Lung (tissue), 12 donors: Measurements from ENCODE around the gene EIF4E3. TPM values are rescaled to one million over a fixed set of nuclear protein-coding genes. Genes with fewer than 3 reads are reported as not detected.

ENCODE experiments used
- ATAC-seq: fragments of 200-7000 bp; cut with Tn5 transposase; one replicate; pipeline ENCODE4 v1.9.1; 2020; ENCODE audit warnings: moderate number of reproducible peaks; ENCODE audit not compliant: insufficient read depth, low FRiP score
- DNase-seq, 3 donors: peaks; one replicate each; pipeline ENCODE4 v3.0.0-alpha.2; 2013 to 2017
- H3K27ac ChIP-seq, 2 donors: one replicate each; pipeline ENCODE4 v1.5.1; 2013; ENCODE audit warnings: mild to moderate bottlenecking in 2 of 2, moderate library complexity in 2 of 2, control low read depth in 1 of 2, inconsistent platforms in 1 of 2, low read depth in 1 of 2, low read length in 1 of 2
- H3K27me3 ChIP-seq, 3 donors: one replicate each; pipeline ENCODE4 v1.5.1; 2013; ENCODE audit warnings: low read length in 2 of 3; ENCODE audit not compliant: control insufficient read depth in 3 of 3, insufficient read depth in 3 of 3
- H3K36me3 ChIP-seq, 4 donors: one replicate each; pipeline ENCODE4 v1.5.1; 2013; ENCODE audit warnings: low read length in 4 of 4, mild to moderate bottlenecking in 1 of 4, moderate library complexity in 1 of 4; ENCODE audit not compliant: control insufficient read depth in 4 of 4, insufficient read depth in 4 of 4
- H3K4me1 ChIP-seq, 5 donors: one replicate each; pipeline ENCODE4 v1.5.1; 2013; ENCODE audit warnings: low read length in 5 of 5, mild to moderate bottlenecking in 2 of 5, moderate library complexity in 1 of 5; ENCODE audit not compliant: control insufficient read depth in 5 of 5, insufficient read depth in 5 of 5
- H3K4me3 ChIP-seq: one replicate; pipeline ENCODE4 v1.5.1; 2013; ENCODE audit warnings: mild to moderate bottlenecking, control low read depth, moderate library complexity
- H3K9ac ChIP-seq, 2 donors: one replicate each; pipeline ENCODE4 v1.5.1; 2013; ENCODE audit warnings: low read length in 2 of 2, control low read depth in 1 of 2; ENCODE audit not compliant: insufficient read depth in 1 of 2
- H3K9me3 ChIP-seq, 4 donors: one replicate each; pipeline ENCODE4 v1.5.1; 2013; ENCODE audit warnings: low read length in 3 of 4, mild to moderate bottlenecking in 1 of 4, moderate library complexity in 1 of 4; ENCODE audit not compliant: control insufficient read depth in 4 of 4, insufficient read depth in 3 of 4
- CTCF ChIP-seq: IDR thresholded peaks from 2 replicates; pipeline ENCODE4 v1.5.1; 2012; ENCODE audit warnings: mild to moderate bottlenecking; ENCODE audit errors: control extremely low read depth, extremely low read depth
- WGBS, 2 donors: extraction: QIAGEN DNeasy Blood & Tissue Kit; methylation state at CpG; one replicate each; pipeline ENCODE4 v1.1.7; 2013; 5-methylcytosine and 5-hydroxymethylcytosine counted together
- polyA plus RNA-seq, 2 donors: library from polyadenylated mRNA; stranded (reverse); fragments of 200-250 nt; gene quantifications; one replicate each; pipeline ENCODE4 v1.2.1, GENCODE V29; 2013
- total RNA-seq, 2 donors: library from RNA; depleted of rRNA in 1 of 2; stranded (reverse); fragments of >200 nt in 1 of 2; gene quantifications; one replicate each; pipeline ENCODE4 v1.2.1, GENCODE V29; 2014 to 2021
- donor health status: control.
- donor health status: control.
- donor health status: Bipolar disorder and iron deficiency.
- donor health status: healthy.
- donor health status: DM: yes; HTN: yes; CAD: no.

Gene EIF4E3
- total and polyA plus RNA-seq, 4 donors, result 9.7 to 21.8 (median 12.0) TPM

DNA sequence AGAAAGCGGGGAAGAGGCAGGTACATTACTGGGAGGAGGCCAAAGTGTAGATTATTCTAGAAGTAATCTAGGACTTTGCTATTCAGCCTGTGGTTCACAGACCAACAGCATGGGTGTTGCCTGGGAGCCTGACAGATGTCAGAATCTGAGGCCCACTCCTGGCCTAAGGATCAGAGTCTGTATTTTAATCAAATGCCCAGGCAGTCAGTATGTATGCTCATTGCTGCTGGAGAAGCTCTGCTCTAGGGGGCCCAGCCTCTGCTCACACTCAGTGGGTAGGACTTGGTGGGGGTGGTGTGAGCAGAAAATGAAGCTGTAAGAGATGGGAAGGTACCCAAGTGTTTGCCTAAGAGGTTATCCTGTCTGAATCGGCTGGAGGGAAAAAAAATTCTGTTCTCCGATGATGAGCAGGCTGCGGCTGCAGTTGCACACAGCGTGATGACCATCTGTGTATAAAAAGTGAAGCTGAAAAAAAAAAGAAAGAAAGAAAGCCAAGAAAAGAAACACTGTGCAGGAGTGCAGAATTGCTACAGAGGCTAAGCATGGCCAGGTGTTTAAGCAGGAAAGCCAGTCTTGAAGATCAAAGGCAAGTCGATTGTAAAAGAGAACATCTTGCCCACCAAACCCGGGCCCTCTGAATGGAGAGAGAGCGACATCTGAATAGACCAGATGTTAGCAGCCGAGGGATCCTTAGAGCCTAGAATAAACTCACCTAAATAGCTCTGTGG, 65.2 kb downstream of the EIF4E3 start:
- DNase-seq (no peak), ATAC-seq (no peak)
- H3K27ac ChIP-seq, result no peak overlapping the region
- H3K4me1 ChIP-seq, result peaks cover 0 to 7% (median 0%) of the 10 kb centered on the region in 5 donors
- H3K9ac ChIP-seq, result no peak overlapping the region
- H3K27me3 ChIP-seq, result no peaks in the 10 kb centered on the region
- no peak overlapping the region for H3K4me3 ChIP-seq
- TF ChIP-seq CTCF, result no peak
- WGBS, 2 donors, result 84 to 88% methylated on average over 9 of the region's 9 CpGs
- H3K36me3 ChIP-seq, result no peaks in the 10 kb centered on the region
- no peaks in the 10 kb centered on the region for H3K9me3 ChIP-seq

GRCh38 chr3:71657831-71658530, 67.2 kb downstream of the EIF4E3 start:
- no peaks in the 10 kb centered on the region for H3K27me3 ChIP-seq
- no peaks in the 10 kb centered on the region for H3K36me3 ChIP-seq
- no peak overlapping the region for H3K4me3 ChIP-seq
- H3K9me3 ChIP-seq, result no peaks in the 10 kb centered on the region
- H3K9ac ChIP-seq, result no peak overlapping the region
- ATAC-seq, result peak; percentile 68
- peak; percentile 18 to 67 (median 45) for DNase-seq
- 42 to 63% methylated on average over 12 of the region's 12 CpGs for WGBS, 2 donors
- TF ChIP-seq CTCF, result no peak
- H3K27ac ChIP-seq, result peak overlapping the region; percentile 22 to 43
- peaks cover 0 to 7% (median 0%) of the 10 kb centered on the region in 5 donors for H3K4me1 ChIP-seq

GRCh38 chr3:71655061-71655460, 70.1 kb downstream of the EIF4E3 start:
- no peaks in the 10 kb centered on the region for H3K36me3 ChIP-seq
- WGBS, 2 donors, result 92 to 95% methylated on average over 8 of the region's 8 CpGs
- H3K9ac ChIP-seq, result no peak overlapping the region
- TF ChIP-seq CTCF, result no peak
- no peaks in the 10 kb centered on the region for H3K27me3 ChIP-seq
- no peaks in the 10 kb centered on the region for H3K9me3 ChIP-seq
- no peak overlapping the region for H3K27ac ChIP-seq
- H3K4me1 ChIP-seq, result peaks cover 0 to 7% (median 2%) of the 10 kb centered on the region in 5 donors
- DNase-seq (no peak), ATAC-seq (no peak)
- H3K4me3 ChIP-seq, result no peak overlapping the region
